HEK293 (cell line): ENCODE results near the gene CAPN13.

Source experiments
- ZNF274 ChIP-seq, 2 experiments: fragments of 200-500 bp in 1 of 2; fragments of 450-650 bp in 1 of 2; sonication (Bioruptor generic) in 1 of 2; formaldehyde crosslinking in 1 of 2; IDR thresholded peaks; 2 replicates each; pipeline versions ENCODE4 v1.5.1 to v1.6.1; 2014 to 2016; ENCODE audit warnings: borderline replicate concordance in 1 of 2, inconsistent platforms in 1 of 2, low read length in 1 of 2, missing biosample characterization in 1 of 2, missing genetic modification characterization in 1 of 2
- ZNF558 ChIP-seq: fragments of 450-650 bp; formaldehyde crosslinking; IDR thresholded peaks from 2 replicates; pipeline ENCODE4 v1.5.1; 2016; ENCODE audit warnings: missing biosample characterization, missing genetic modification characterization

GRCh38 chr2:30789670-30790210 lies 17.5 kb downstream of the CAPN13 start:
- TF ChIP-seq ZNF274 (IDR thresholded peaks at IDR 0.05; ENCODE audit: low read length) (no peak), ZNF274 (tag by site-specific recombination; IDR thresholded peaks at IDR 0.05; ENCODE audit: borderline replicate concordance) (no peak), ZNF558 (tag by site-specific recombination) (no peak)
